ENCODE measurements around the gene SPAG4. TPM values are rescaled to one million over a fixed set of nuclear protein-coding genes. Genes with fewer than 3 reads are reported as not detected.

SPAG4 gene, protein sequence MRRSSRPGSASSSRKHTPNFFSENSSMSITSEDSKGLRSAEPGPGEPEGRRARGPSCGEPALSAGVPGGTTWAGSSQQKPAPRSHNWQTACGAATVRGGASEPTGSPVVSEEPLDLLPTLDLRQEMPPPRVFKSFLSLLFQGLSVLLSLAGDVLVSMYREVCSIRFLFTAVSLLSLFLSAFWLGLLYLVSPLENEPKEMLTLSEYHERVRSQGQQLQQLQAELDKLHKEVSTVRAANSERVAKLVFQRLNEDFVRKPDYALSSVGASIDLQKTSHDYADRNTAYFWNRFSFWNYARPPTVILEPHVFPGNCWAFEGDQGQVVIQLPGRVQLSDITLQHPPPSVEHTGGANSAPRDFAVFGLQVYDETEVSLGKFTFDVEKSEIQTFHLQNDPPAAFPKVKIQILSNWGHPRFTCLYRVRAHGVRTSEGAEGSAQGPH
- 6.4 and 11.1 TPM in 2 replicates for total RNA-seq (2014; rRNA removed; shearing (Covaris generic); ENCODE audit: low replicate concordance)

DNA sequence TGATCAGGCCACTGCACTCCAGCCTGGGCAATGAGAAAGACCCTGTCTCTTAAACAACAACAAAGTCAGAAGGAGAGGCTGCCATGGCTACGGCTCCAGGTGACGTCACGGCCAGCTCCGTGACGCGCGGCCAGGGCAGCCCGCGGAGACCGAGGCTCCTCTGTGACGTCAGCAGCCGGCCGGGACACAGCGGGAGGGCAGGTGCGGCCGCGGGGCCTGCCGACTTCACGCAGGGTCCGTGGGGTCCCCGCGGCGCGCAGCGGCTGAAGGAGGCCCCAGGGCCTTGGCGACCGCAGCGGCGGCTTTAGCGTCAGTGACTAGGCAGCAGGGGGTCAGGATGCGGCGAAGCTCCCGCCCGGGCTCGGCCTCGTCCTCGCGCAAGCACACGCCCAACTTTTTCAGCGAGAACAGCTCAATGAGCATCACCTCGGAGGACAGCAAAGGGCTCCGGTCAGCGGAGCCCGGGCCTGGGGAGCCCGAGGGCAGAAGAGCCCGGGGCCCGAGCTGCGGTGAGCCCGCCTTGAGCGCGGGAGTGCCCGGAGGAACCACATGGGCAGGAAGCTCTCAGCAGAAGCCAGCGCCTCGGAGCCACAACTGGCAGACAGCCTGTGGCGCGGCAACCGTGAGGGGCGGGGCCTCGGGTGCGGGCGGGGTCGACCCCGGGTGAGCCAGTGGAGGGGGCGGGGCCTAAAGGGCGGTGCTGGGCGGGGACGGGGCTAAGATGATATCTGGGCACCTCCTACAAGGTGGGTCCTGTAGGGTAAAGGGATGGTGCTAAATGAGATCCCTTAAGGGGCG, at the start of gene SPAG4:
Gene SPAG4, plus strand, starts transcription at position 163 of the 798 bp plus-strand sequence. Its CDS starts 175 bp downstream, at position 338.
- Histone ChIP-seq H3K9me2 (replicated peaks; ENCODE audit: insufficient read depth, low read length) (no peaks in the 10 kb centered on the region), H3K4me1 (ENCODE audit: low read length) (peaks cover 54% of the 10 kb centered on the region), H3K27ac (ENCODE audit: low read length) (peak within 1 kb of the TSS; percentile 72), H3K36me3 (ENCODE audit: insufficient read depth, low read length) (no peaks in the 10 kb centered on the region), H4K20me1 (ENCODE audit: insufficient read depth, low read depth, low read length) (no peaks in the 10 kb centered on the region), H3K27me3 (ENCODE audit: low read length) (no peaks in the 10 kb centered on the region), H2AFZ (ENCODE audit: low read length) (peak within 1 kb of the TSS; percentile 96), H3K9me3 (ENCODE audit: low read length) (no peaks in the 10 kb centered on the region), H3K4me2 (ENCODE audit: low read depth, low read length, poor library complexity, severe bottlenecking) (peak within 1 kb of the TSS; percentile 90), H3K4me3 (ENCODE audit: low read length) (peak within 1 kb of the TSS; percentile 74), H3K79me2 (ENCODE audit: low read length) (no peaks in the 10 kb centered on the region), H3K9ac (ENCODE audit: low read length) (peak within 1 kb of the TSS; percentile 78)
- peak; percentile 100 for DNase-seq

DNA sequence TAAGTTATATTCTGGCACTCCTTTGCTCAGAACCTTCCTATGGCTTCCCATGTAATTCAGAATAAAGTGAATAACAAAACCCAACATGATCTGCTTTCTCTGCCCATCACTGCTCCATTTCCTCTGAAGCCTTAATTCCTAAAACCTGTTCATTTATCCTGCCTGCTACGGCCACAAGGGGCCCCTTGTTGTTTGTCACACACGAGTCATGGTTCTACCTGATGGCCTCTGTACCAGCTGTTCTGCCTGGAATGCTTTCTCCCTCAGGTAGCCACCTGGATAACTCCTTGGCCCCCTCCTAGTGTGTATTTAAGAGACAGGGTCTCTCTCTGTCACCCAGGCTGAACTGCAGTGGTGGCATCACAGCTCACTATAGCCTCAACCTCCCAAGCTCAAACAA, 47.0 kb upstream of the SPAG4 start:
- H3K9me2 ChIP-seq (replicated peaks; ENCODE audit: insufficient read depth, low read length): no peaks in the 10 kb centered on the region
- H3K79me2 ChIP-seq (ENCODE audit: low read length): no peaks in the 10 kb centered on the region
- no peak overlapping the region for H3K4me2 ChIP-seq (ENCODE audit: low read depth, low read length, poor library complexity, severe bottlenecking)
- H3K9me3 ChIP-seq (ENCODE audit: low read length): no peaks in the 10 kb centered on the region
- no peaks in the 10 kb centered on the region for H3K4me1 ChIP-seq (ENCODE audit: low read length)
- no peaks in the 10 kb centered on the region for H3K27me3 ChIP-seq (ENCODE audit: low read length)
- no peaks in the 10 kb centered on the region for H3K36me3 ChIP-seq (ENCODE audit: insufficient read depth, low read length)
- H2AFZ ChIP-seq (ENCODE audit: low read length): no peak overlapping the region
- peak; percentile 67 for DNase-seq
- no peak overlapping the region for H3K9ac ChIP-seq (ENCODE audit: low read length)
- no peak overlapping the region for H3K27ac ChIP-seq (ENCODE audit: low read length)
- no peaks in the 10 kb centered on the region for H4K20me1 ChIP-seq (ENCODE audit: insufficient read depth, low read depth, low read length)
- no peak overlapping the region for H3K4me3 ChIP-seq (ENCODE audit: low read length)

DNA sequence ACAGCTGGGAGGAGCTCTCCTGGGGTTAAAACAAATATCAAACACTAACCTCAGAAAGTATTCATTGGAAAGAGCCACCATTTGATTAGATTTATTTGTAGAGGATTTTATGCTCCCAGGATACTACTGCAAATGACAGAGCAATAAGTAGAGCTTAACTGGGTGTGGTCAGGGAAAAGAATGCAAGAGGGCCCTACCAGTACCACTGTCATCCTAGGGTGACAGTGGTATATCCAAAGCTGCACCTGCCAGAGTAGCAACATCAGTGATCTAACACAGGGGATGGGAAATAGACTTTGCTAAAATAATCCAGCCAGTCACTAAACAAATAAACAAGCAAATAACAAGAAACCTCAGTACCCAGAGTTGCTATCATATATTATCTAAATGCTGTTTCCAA, 44.1 kb upstream of the SPAG4 start:
- DNase-seq: no peak
- Histone ChIP-seq H3K4me2 (ENCODE audit: low read depth, low read length, poor library complexity, severe bottlenecking) (no peak overlapping the region), H4K20me1 (ENCODE audit: insufficient read depth, low read depth, low read length) (no peaks in the 10 kb centered on the region), H3K9me3 (ENCODE audit: low read length) (no peaks in the 10 kb centered on the region), H3K79me2 (ENCODE audit: low read length) (no peaks in the 10 kb centered on the region), H3K9ac (ENCODE audit: low read length) (no peak overlapping the region), H3K4me1 (ENCODE audit: low read length) (no peaks in the 10 kb centered on the region), H3K27ac (ENCODE audit: low read length) (no peak overlapping the region), H3K4me3 (ENCODE audit: low read length) (no peak overlapping the region), H3K27me3 (ENCODE audit: low read length) (no peaks in the 10 kb centered on the region), H3K36me3 (ENCODE audit: insufficient read depth, low read length) (no peaks in the 10 kb centered on the region), H3K9me2 (replicated peaks; ENCODE audit: insufficient read depth, low read length) (no peaks in the 10 kb centered on the region), H2AFZ (ENCODE audit: low read length) (no peak overlapping the region)

DNA sequence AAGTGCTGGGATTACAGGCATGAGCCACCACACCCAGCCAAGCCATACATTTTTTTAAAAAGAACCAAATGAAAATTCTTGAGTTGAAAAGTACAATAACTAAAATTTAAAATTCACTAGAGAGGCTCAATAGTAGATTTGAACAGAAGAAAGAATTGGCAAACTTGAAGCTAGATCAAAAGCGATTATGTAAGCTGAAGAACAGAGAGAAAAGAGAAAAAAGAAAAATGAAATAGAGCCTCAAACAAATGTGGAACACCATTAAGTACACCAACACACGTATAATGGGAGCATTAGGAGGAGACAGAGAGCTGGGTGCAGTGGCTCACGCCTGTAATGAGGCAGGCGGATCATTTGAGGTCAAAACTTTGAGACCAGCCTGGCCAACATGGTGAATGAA, 42.8 kb upstream of the SPAG4 start:
- no peaks in the 10 kb centered on the region for H3K79me2 ChIP-seq (ENCODE audit: low read length)
- H3K9me3 ChIP-seq (ENCODE audit: low read length): no peaks in the 10 kb centered on the region
- H2AFZ ChIP-seq (ENCODE audit: low read length): no peak overlapping the region
- no peak overlapping the region for H3K4me3 ChIP-seq (ENCODE audit: low read length)
- H3K27ac ChIP-seq (ENCODE audit: low read length): no peak overlapping the region
- H3K4me1 ChIP-seq (ENCODE audit: low read length): no peaks in the 10 kb centered on the region
- DNase-seq: no peak
- no peak overlapping the region for H3K4me2 ChIP-seq (ENCODE audit: low read depth, low read length, poor library complexity, severe bottlenecking)
- no peaks in the 10 kb centered on the region for H3K36me3 ChIP-seq (ENCODE audit: insufficient read depth, low read length)
- no peaks in the 10 kb centered on the region for H3K9me2 ChIP-seq (replicated peaks; ENCODE audit: insufficient read depth, low read length)
- no peak overlapping the region for H3K9ac ChIP-seq (ENCODE audit: low read length)
- no peaks in the 10 kb centered on the region for H3K27me3 ChIP-seq (ENCODE audit: low read length)
- no peaks in the 10 kb centered on the region for H4K20me1 ChIP-seq (ENCODE audit: insufficient read depth, low read depth, low read length)

DNA sequence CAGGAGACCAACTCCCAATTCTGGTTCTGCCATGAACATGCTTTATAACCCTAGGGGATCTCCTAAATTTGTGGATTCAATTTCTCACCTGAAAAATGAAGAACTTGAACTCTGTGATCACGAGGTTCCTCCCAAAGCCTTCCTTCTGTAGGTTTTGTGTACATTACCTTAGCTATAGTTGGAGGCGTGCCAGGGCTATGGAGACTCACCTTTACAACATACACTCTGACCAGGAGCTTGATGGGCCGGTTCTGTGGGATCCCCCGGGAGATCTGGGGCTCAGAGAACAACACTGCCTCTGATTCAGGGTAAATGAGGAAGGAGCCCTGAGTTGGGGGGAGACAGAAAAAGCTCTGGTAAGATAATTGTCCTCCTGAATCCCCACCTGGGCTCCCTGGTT, 39.7 kb upstream of the SPAG4 start:
- no peaks in the 10 kb centered on the region for H4K20me1 ChIP-seq (ENCODE audit: insufficient read depth, low read depth, low read length)

DNA sequence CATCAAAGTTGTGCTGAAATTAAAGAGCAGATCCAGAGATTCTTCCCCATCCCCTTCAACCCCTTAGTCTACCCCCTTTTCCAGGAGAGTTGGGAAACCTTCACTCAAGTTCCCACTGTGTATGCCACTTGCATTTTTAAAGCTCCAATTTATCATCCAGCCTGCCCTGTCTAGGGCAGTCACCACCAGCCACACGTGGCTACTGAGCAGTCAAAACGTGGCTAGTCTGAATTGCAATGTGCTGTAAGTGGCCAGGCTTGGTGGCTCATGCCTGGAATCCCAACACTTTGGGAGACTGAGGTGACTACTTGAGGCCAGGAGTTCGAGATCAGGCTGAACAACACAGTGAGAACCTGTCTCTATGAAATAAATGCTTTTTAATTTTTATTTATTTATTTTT, 38.8 kb upstream of the SPAG4 start:
- Histone ChIP-seq H4K20me1 (ENCODE audit: insufficient read depth, low read depth, low read length) (no peaks in the 10 kb centered on the region), H3K9ac (ENCODE audit: low read length) (no peak overlapping the region), H3K36me3 (ENCODE audit: insufficient read depth, low read length) (no peaks in the 10 kb centered on the region), H3K27me3 (ENCODE audit: low read length) (no peaks in the 10 kb centered on the region), H3K4me1 (ENCODE audit: low read length) (no peaks in the 10 kb centered on the region), H3K4me2 (ENCODE audit: low read depth, low read length, poor library complexity, severe bottlenecking) (no peak overlapping the region), H3K9me3 (ENCODE audit: low read length) (no peaks in the 10 kb centered on the region), H2AFZ (ENCODE audit: low read length) (no peak overlapping the region), H3K4me3 (ENCODE audit: low read length) (no peak overlapping the region), H3K79me2 (ENCODE audit: low read length) (no peaks in the 10 kb centered on the region), H3K9me2 (replicated peaks; ENCODE audit: insufficient read depth, low read length) (no peaks in the 10 kb centered on the region), H3K27ac (ENCODE audit: low read length) (no peak overlapping the region)
- no peak for DNase-seq

More for the DNA sequence above, 39.7 kb upstream of the SPAG4 start:
- no peaks in the 10 kb centered on the region for H3K9me2 ChIP-seq (replicated peaks; ENCODE audit: insufficient read depth, low read length)
- H3K4me2 ChIP-seq (ENCODE audit: low read depth, low read length, poor library complexity, severe bottlenecking): no peak overlapping the region
- no peak overlapping the region for H2AFZ ChIP-seq (ENCODE audit: low read length)
- H3K36me3 ChIP-seq (ENCODE audit: insufficient read depth, low read length): no peaks in the 10 kb centered on the region
- H3K9ac ChIP-seq (ENCODE audit: low read length): no peak overlapping the region
- H3K4me3 ChIP-seq (ENCODE audit: low read length): no peak overlapping the region
- DNase-seq: no peak
- no peaks in the 10 kb centered on the region for H3K4me1 ChIP-seq (ENCODE audit: low read length)
- no peak overlapping the region for H3K27ac ChIP-seq (ENCODE audit: low read length)
- no peaks in the 10 kb centered on the region for H3K27me3 ChIP-seq (ENCODE audit: low read length)
- no peaks in the 10 kb centered on the region for H3K79me2 ChIP-seq (ENCODE audit: low read length)
- no peaks in the 10 kb centered on the region for H3K9me3 ChIP-seq (ENCODE audit: low read length)

DNA sequence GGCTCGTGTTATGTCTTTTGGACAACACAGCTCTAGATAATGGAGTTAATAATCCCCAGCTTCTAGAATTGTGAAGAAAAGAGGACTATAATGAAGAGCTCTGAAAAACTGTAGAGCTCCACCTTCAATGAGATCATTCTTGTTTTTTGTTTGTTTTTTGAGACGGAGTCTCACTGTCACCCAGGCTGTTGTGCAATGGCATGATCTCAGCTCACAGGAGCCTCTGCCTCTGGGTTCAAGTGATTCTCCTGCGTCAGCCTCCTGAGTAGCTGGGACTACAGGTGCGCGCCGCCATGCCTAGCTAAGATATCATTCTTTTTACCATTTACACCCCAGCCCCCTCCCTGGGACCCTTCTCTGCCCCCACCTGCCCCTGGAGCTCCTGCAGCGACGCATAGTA, 37.2 kb upstream of the SPAG4 start:
- no peak for DNase-seq
- no peak overlapping the region for H3K27ac ChIP-seq (ENCODE audit: low read length)
- H3K4me2 ChIP-seq (ENCODE audit: low read depth, low read length, poor library complexity, severe bottlenecking): no peak overlapping the region
- no peaks in the 10 kb centered on the region for H3K9me2 ChIP-seq (replicated peaks; ENCODE audit: insufficient read depth, low read length)
- H3K79me2 ChIP-seq (ENCODE audit: low read length): no peaks in the 10 kb centered on the region
- no peaks in the 10 kb centered on the region for H3K9me3 ChIP-seq (ENCODE audit: low read length)
- no peaks in the 10 kb centered on the region for H4K20me1 ChIP-seq (ENCODE audit: insufficient read depth, low read depth, low read length)
- H3K27me3 ChIP-seq (ENCODE audit: low read length): no peaks in the 10 kb centered on the region
- H3K4me1 ChIP-seq (ENCODE audit: low read length): no peaks in the 10 kb centered on the region
- no peak overlapping the region for H3K9ac ChIP-seq (ENCODE audit: low read length)
- H3K4me3 ChIP-seq (ENCODE audit: low read length): no peak overlapping the region
- no peak overlapping the region for H2AFZ ChIP-seq (ENCODE audit: low read length)
- no peaks in the 10 kb centered on the region for H3K36me3 ChIP-seq (ENCODE audit: insufficient read depth, low read length)

DNA sequence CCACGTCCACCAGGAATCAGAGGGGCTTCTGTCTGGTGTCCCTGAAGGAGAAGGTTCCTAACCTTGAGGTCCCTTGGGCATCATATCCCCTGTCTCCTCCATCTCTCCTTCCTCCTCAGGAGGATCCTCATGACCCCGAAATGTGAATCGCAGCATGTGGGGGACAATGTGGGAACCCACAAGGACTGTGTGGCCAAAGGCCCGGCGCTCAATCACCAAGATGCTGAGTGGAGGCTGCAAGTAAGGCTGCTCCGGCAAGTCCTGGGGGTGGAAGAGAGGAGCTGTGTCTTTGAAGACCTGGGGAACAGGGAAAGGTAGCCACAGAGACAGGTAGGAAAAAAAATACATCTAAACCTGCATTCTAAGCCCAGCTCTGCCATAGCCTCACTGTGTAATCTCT, 36.4 kb upstream of the SPAG4 start:
- no peaks in the 10 kb centered on the region for H3K4me1 ChIP-seq (ENCODE audit: low read length)
- H3K36me3 ChIP-seq (ENCODE audit: insufficient read depth, low read length): no peaks in the 10 kb centered on the region
- no peak overlapping the region for H2AFZ ChIP-seq (ENCODE audit: low read length)
- no peaks in the 10 kb centered on the region for H3K79me2 ChIP-seq (ENCODE audit: low read length)
- no peak overlapping the region for H3K4me2 ChIP-seq (ENCODE audit: low read depth, low read length, poor library complexity, severe bottlenecking)
- no peak overlapping the region for H3K27ac ChIP-seq (ENCODE audit: low read length)
- DNase-seq: no peak
- no peaks in the 10 kb centered on the region for H4K20me1 ChIP-seq (ENCODE audit: insufficient read depth, low read depth, low read length)
- H3K4me3 ChIP-seq (ENCODE audit: low read length): no peak overlapping the region
- H3K9me2 ChIP-seq (replicated peaks; ENCODE audit: insufficient read depth, low read length): no peaks in the 10 kb centered on the region
- H3K27me3 ChIP-seq (ENCODE audit: low read length): no peaks in the 10 kb centered on the region
- no peaks in the 10 kb centered on the region for H3K9me3 ChIP-seq (ENCODE audit: low read length)
- H3K9ac ChIP-seq (ENCODE audit: low read length): no peak overlapping the region

All from Karpas-422 (cell line).